ENCODE measurements around the gene GFRA3.
"Not testable (repeated sequence)": the region's sequence is repeated elsewhere in the genome, so short reads cannot be mapped to it uniquely, and the experiment has no call there.

GFRA3 gene

GRCh38 chr5:138274189-138274853 lies at the start of gene GFRA3:
Gene GFRA3, minus strand, starts transcription at chr5:138274621. Its CDS starts 197 bp downstream, at chr5:138274424.
- H3K4me3 ChIP-seq (ENCODE audit: low read depth, low read length): peak within 1 kb of the TSS; percentile 39
- TF ChIP-seq, protein P1, sequence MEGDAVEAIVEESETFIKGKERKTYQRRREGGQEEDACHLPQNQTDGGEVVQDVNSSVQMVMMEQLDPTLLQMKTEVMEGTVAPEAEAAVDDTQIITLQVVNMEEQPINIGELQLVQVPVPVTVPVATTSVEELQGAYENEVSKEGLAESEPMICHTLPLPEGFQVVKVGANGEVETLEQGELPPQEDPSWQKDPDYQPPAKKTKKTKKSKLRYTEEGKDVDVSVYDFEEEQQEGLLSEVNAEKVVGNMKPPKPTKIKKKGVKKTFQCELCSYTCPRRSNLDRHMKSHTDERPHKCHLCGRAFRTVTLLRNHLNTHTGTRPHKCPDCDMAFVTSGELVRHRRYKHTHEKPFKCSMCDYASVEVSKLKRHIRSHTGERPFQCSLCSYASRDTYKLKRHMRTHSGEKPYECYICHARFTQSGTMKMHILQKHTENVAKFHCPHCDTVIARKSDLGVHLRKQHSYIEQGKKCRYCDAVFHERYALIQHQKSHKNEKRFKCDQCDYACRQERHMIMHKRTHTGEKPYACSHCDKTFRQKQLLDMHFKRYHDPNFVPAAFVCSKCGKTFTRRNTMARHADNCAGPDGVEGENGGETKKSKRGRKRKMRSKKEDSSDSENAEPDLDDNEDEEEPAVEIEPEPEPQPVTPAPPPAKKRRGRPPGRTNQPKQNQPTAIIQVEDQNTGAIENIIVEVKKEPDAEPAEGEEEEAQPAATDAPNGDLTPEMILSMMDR (IDR thresholded peaks at IDR 0.05; ENCODE audit: low read depth, low read length, missing control alignments): no peak
- in situ Hi-C loops (cut with HindIII; ENCODE audit: low sequenced_read_pairs): no loop called here
- no peak for DNase-seq (ENCODE audit: low read depth)

GRCh38 chr5:138318211-138318610 lies 43.8 kb upstream of the GFRA3 start:
- H3K4me3 ChIP-seq (ENCODE audit: low read depth, low read length); DNase-seq (ENCODE audit: low read depth): not testable (repeated sequence)
- in situ Hi-C loops (cut with HindIII; ENCODE audit: low sequenced_read_pairs): loop anchor here (10.0 kb wide), 1 partner anchor 73 kb away; no protein-coding TSS in a partner anchor

- in situ Hi-C loops (cut with HindIII; ENCODE audit: low sequenced_read_pairs): loop anchor here (10.0 kb wide), 1 partner anchor 72 kb away; no protein-coding TSS in a partner anchor
- no peak for DNase-seq (ENCODE audit: low read depth)
- TF ChIP-seq, protein P1 (IDR thresholded peaks at IDR 0.05; ENCODE audit: low read depth, low read length, missing control alignments): no peak
- H3K4me3 ChIP-seq (ENCODE audit: low read depth, low read length): no peak overlapping the region
These were observed 41.9 kb upstream of the GFRA3 start for GRCh38 chr5:138316355-138316754.

GRCh38 chr5:138315751-138316278 lies 41.4 kb upstream of the GFRA3 start:
- in situ Hi-C loops (cut with HindIII; ENCODE audit: low sequenced_read_pairs): loop anchor here (10.0 kb wide), 1 partner anchor 71 kb away; no protein-coding TSS in a partner anchor
- TF ChIP-seq, protein P1 (IDR thresholded peaks at IDR 0.05; ENCODE audit: low read depth, low read length, missing control alignments): no peak
- no peak for DNase-seq (ENCODE audit: low read depth)
- no peak overlapping the region for H3K4me3 ChIP-seq (ENCODE audit: low read depth, low read length)

DNA sequence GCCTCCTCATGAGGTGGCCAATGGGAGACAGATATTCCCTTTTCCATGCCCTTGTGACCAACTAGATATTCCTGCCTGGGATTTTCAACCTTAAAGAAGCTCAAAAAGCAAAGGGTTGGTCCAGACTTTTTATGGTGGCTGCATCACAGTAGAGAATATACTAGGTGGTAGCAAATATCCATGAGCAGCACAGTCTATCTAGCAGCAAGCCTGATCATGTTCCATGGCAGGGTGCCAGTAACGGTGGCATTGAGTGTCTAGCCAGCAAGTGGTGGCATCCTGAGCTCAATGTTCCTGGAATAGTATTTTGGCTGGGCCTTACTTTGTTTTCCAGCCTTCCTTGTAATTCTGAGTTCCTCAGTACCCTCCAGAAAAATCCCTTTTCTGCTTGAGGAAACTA lies 31.4 kb upstream of the GFRA3 start:
- no peak overlapping the region for H3K4me3 ChIP-seq (ENCODE audit: low read depth, low read length)
- no peak for DNase-seq (ENCODE audit: low read depth)
- TF ChIP-seq, protein P1 (IDR thresholded peaks at IDR 0.05; ENCODE audit: low read depth, low read length, missing control alignments): no peak
- in situ Hi-C loops (cut with HindIII; ENCODE audit: low sequenced_read_pairs): no loop called here

GRCh38 chr5:138303372-138303771 lies 29.0 kb upstream of the GFRA3 start:
- in situ Hi-C loops (cut with HindIII; ENCODE audit: low sequenced_read_pairs): no loop called here
- TF ChIP-seq, protein P1 (IDR thresholded peaks at IDR 0.05; ENCODE audit: low read depth, low read length, missing control alignments): no peak
- no peak for DNase-seq (ENCODE audit: low read depth)
- H3K4me3 ChIP-seq (ENCODE audit: low read depth, low read length): no peak overlapping the region

- H3K4me3 ChIP-seq (ENCODE audit: low read depth, low read length): no peak overlapping the region
- no peak for DNase-seq (ENCODE audit: low read depth)
- in situ Hi-C loops (cut with HindIII; ENCODE audit: low sequenced_read_pairs): no loop called here
- TF ChIP-seq, protein P1 (IDR thresholded peaks at IDR 0.05; ENCODE audit: low read depth, low read length, missing control alignments): no peak
These were observed 14.9 kb upstream of the GFRA3 start for GRCh38 chr5:138289296-138289695.
